Measurements from ENCODE around the gene ANKRD23. TPM values are rescaled to one million over a fixed set of nuclear protein-coding genes. Genes with fewer than 3 reads are reported as not detected.

The ANKRD23 gene
- total RNA-seq, 4 donors from 2014 or later, result 7.4 to 14.0 (median 8.9) TPM

DNA sequence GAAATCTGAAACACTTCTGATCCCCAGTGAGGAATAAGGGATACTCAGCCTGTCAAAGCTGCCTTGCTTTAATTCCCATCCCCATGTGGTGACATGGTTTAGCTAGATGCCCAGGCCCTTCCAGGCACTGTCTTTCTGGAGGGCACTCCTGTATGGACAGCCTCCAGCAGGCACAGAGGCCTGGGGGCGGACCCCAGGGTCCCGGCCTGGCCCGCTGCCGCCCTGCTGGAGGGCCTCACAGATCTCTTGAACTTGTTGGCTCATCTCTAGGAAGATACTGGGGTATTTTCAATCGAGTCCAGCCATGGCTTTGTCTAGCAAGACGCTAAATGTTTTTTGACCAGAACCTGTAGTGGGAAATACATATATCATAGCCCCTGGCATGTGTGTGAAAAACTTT lies 48.7 kb downstream of the ANKRD23 start:
- H3K4me3 ChIP-seq, result no peak overlapping the region
- H3K27ac ChIP-seq, result no peak overlapping the region
- no peak for TF ChIP-seq POLR2A (IDR thresholded peaks at IDR 0.05)
- TF ChIP-seq, protein P1, sequence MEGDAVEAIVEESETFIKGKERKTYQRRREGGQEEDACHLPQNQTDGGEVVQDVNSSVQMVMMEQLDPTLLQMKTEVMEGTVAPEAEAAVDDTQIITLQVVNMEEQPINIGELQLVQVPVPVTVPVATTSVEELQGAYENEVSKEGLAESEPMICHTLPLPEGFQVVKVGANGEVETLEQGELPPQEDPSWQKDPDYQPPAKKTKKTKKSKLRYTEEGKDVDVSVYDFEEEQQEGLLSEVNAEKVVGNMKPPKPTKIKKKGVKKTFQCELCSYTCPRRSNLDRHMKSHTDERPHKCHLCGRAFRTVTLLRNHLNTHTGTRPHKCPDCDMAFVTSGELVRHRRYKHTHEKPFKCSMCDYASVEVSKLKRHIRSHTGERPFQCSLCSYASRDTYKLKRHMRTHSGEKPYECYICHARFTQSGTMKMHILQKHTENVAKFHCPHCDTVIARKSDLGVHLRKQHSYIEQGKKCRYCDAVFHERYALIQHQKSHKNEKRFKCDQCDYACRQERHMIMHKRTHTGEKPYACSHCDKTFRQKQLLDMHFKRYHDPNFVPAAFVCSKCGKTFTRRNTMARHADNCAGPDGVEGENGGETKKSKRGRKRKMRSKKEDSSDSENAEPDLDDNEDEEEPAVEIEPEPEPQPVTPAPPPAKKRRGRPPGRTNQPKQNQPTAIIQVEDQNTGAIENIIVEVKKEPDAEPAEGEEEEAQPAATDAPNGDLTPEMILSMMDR (IDR thresholded peaks at IDR 0.05), result no peak
- peaks cover 0 to 30% (median 0%) of the 10 kb centered on the region in 3 donors for H3K36me3 ChIP-seq
- H3K4me1 ChIP-seq, result no peaks in the 10 kb centered on the region
- no peaks in the 10 kb centered on the region for H3K9me3 ChIP-seq
- no peaks in the 10 kb centered on the region for H3K27me3 ChIP-seq
- DNase-seq, result peak in 1 of 3 donors; percentile 6

DNA sequence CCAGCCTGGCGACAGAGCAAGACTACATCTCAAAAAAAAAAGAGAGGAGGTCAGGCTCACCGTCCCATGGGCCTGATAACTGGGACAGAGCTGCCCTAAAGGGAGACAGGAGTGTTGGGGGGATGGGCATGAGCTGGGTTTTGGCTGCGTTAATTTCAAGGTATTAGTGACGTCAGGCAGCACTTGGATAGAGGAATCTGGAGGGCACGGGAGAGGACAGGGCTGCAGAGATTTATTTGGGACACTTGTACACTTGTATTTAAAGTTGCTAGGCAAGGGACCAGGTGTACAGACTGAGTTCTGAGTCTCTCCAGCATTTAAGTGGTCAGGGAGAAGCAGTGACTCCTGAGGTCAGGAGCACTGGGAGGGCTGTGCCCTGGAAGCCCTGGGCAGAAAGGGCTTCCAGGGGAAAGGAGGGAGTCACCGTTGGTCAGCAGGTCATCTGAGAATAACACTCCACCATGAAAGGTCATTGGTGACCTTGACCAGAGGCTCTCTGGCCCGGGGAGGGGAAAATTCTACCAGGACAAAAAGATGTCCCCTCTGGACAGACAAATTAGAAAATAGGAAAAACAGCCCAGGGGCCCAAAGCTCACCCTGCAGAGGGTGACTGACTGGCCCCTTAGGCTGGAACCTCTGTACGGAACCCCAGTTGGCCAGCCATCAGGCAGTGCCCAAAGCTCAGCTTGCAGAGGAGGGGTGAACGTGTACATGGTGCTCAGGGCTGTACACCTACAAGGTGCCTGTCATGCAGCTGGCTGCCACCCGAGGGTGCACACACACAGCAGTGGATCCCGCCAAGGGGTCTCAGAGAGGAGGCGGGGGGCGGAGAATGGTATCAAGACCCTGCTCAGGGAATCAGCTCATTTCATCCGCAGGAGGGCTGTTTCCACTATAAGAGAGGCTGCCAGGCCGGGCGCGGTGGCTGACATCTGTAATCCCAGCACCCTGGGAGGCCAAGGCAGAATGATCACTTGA lies 50.8 kb downstream of the ANKRD23 start:
- Histone ChIP-seq H3K36me3 (peaks cover 0 to 13% (median 0%) of the 10 kb centered on the region in 3 donors), H3K27ac (no peak overlapping the region), H3K4me1 (peaks cover 0 to 17% (median 1%) of the 10 kb centered on the region in 4 donors), H3K9me3 (no peaks in the 10 kb centered on the region), H3K27me3 (no peaks in the 10 kb centered on the region), H3K4me3 (no peak overlapping the region)
- peak in 1 of 3 donors; percentile 46 for DNase-seq
- TF ChIP-seq, protein P1 (IDR thresholded peaks at IDR 0.05), result no peak
- no peak for TF ChIP-seq POLR2A (IDR thresholded peaks at IDR 0.05)

DNA sequence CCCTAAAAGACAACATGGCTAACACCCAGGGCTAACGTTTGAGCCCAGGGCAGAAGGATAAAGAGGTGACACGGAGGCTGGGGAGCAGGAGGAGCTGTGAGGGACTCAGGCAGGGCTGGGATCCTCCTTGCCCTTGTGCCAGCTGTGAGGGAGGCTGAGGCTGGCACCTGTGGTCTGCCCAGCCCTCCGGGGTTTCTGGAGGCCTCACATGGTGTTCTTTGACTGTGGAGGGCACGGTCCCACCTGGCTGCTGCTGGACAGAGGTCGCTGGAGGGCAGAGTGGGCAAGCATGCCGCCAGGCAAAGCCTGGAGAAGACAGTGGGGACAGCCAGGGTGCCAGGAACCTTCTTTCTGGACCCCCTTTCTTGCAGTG lies 54.6 kb downstream of the ANKRD23 start:
- Histone ChIP-seq H3K27me3 (no peaks in the 10 kb centered on the region), H3K4me3 (peak overlapping the region in 2 of 4 donors; percentile 10 to 19), H3K4me1 (peaks cover 0 to 37% (median 3%) of the 10 kb centered on the region in 4 donors), H3K36me3 (no peaks in the 10 kb centered on the region), H3K27ac (peak overlapping the region in 3 of 4 donors; percentile 66 to 94 (median 79)), H3K9me3 (no peaks in the 10 kb centered on the region)
- no peak for DNase-seq
- no peak for TF ChIP-seq POLR2A (IDR thresholded peaks at IDR 0.05)
- TF ChIP-seq, protein P1 (IDR thresholded peaks at IDR 0.05), result no peak

DNA sequence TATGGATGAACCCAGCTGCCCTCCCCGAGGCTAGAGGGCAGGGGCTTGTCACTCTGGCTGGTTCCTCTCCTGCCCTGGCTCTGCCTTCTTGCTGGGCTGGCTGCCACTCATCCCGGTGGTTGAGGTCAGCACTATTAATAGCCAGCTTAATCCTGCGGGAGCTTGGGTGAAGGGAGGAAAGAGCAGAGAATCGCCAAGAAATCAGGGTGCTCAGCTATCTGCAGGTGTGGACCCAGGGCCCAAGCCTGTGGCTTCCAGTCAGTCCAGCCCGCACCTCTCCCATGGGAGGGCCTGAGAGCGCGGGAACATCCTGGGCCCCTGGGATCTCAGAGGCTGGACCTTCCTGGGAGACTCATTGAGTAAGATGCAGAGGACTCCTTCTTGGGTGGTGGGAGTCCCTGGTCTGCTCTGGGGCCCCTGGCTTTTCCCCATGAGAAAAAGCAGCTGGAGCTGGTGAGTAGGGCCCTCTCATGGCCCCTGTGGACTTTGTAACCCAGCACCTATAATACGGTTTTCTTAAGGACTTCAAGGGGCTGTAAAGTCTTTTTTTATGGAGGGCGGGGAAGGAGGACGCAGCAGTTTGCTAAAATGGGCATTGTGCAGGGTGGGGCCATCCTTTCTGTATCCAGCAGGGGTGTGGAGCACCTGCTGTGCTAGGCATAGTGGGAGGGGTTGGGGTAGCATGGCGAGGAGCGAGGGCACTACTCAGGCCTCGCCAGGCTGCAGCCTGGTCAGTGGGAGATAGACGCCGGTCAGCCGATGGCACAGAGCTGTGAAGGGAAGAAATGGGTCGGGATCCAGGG lies 55.2 kb downstream of the ANKRD23 start:
- H3K36me3 ChIP-seq, result no peaks in the 10 kb centered on the region
- H3K4me1 ChIP-seq, result peaks cover 0 to 37% (median 3%) of the 10 kb centered on the region in 4 donors
- DNase-seq, result peak in 2 of 3 donors; percentile 78 to 82
- H3K9me3 ChIP-seq, result no peaks in the 10 kb centered on the region
- peak overlapping the region; percentile 10 to 94 (median 72) for H3K27ac ChIP-seq
- no peaks in the 10 kb centered on the region for H3K27me3 ChIP-seq
- peak in 1 of 2 donors; percentile 43 for TF ChIP-seq POLR2A (IDR thresholded peaks at IDR 0.05)
- TF ChIP-seq, protein P1 (IDR thresholded peaks at IDR 0.05), result peak in 3 of 6 experiments; percentile 31 to 42 (median 39)
- peak overlapping the region in 1 of 4 donors; percentile 19 for H3K4me3 ChIP-seq

Small RNA genes within 50 kb of the gene (small RNA-seq; reads per million reads assigned to genes)
- 1.7 to 3.6 reads per million in 2 donors for gene MIR3127

Other genes starting within 250 kb of the ANKRD23 start
- gene KANSL3, start 205.7 kb downstream of the ANKRD23 start, total RNA-seq, result 10 to 100 TPM; 31.5 to 69.2 (median 59.6) TPM
- not detected for gene FER1L5, start 201.3 kb downstream of the ANKRD23 start, total RNA-seq
- 10 to 100 TPM in 2 of 4 donors, 1 to 10 TPM in 2; 9.4 to 12.5 (median 10.8) TPM for gene LMAN2L, start 104.0 kb downstream of the ANKRD23 start, total RNA-seq
- gene CNNM4, start 83.1 kb downstream of the ANKRD23 start, total RNA-seq, result 10 to 100 TPM; 19.0 to 53.9 (median 41.7) TPM
- 100 to 1,000 TPM in 1 of 4 donors, 10 to 100 TPM in 3; 29.8 to 108 (median 44.8) TPM for gene CNNM3, start 27.8 kb downstream of the ANKRD23 start, total RNA-seq
- 10 to 100 TPM in 3 of 4 donors, 1 to 10 TPM in 1; 5.8 to 17.3 (median 15.4) TPM for gene ANKRD39, start 14.0 kb upstream of the ANKRD23 start, total RNA-seq
- 10 to 100 TPM in 3 of 4 donors, 1 to 10 TPM in 1; 4.2 to 19.0 (median 13.9) TPM for gene SEMA4C, start 26.1 kb upstream of the ANKRD23 start, total RNA-seq
- not detected for gene FAM178B, start 142.6 kb upstream of the ANKRD23 start, total RNA-seq